ENCODE results near the gene FBXO15. TPM values are rescaled to one million over a fixed set of nuclear protein-coding genes. Genes with fewer than 3 reads are reported as not detected.

FBXO15 gene
- total RNA-seq (1 to 10 TPM in 8 of 9 donors, under 1 TPM in 1; 0.93 to 4.5 (median 2.1) TPM), polyA plus RNA-seq (1 to 10 TPM; 2.5 to 8.7 (median 5.7) TPM)
- long read RNA-seq, donor 1, partial matches to known transcripts = 35 of 61 reads
- long read RNA-seq, donor 1, other reads (novel, unspliced or antisense) = 25 of 61 reads
- long read RNA-seq, donor 2, partial matches to known transcripts = 0 of 1 reads
- long read RNA-seq, donor 2, other reads (novel, unspliced or antisense) = 0 of 1 reads
- long read RNA-seq, donor 3, partial matches to known transcripts = 0 of 1 reads
- long read RNA-seq, donor 3, other reads (novel, unspliced or antisense) = 0 of 1 reads
- long read RNA-seq, donor 4, partial matches to known transcripts = 0 of 2 reads
- long read RNA-seq, donor 4, other reads (novel, unspliced or antisense) = 0 of 2 reads
- long read RNA-seq, donor 5, partial matches to known transcripts = 0 of 4 reads
- long read RNA-seq, donor 5, other reads (novel, unspliced or antisense) = 1 of 4 reads
- long read RNA-seq, donor 6 = 0 reads
- long read RNA-seq, donor 7 = 0 reads
- long read RNA-seq, donor 8 = 0 reads
- long read RNA-seq, donor 9 = 0 reads
- long read RNA-seq, donor 10 = 0 reads

- intact Hi-C loops (cut with DNase I) = no loop called here
- peak within 1 kb of the TSS in 3 of 4 donors; percentile 68 to 76 (median 75) for H3K4me3 ChIP-seq
- TF ChIP-seq POLR2A (IDR thresholded peaks at IDR 0.05) (peak; percentile 28 to 59), CTCF (IDR thresholded peaks at IDR 0.05) (peak in 1 of 6 experiments; percentile 8)
- H3K27ac ChIP-seq = peak within 1 kb of the TSS; percentile 76 to 96 (median 80)
- peaks cover 5 to 24% of the 10 kb centered on the region in 2 donors for H3K4me1 ChIP-seq (replicated peaks in 1 of 2)
- 0 to 1% (median 0%) methylated on average over 16 to 58 of the region's 58 CpGs for whole genome bisulfite sequencing, 4 donors
- DNase-seq = peak; percentile 96 to 98 (median 97)
- no peaks in the 10 kb centered on the region for H3K27me3 ChIP-seq
- no peaks in the 10 kb centered on the region for H3K36me3 ChIP-seq (replicated peaks in 1 of 2)
- no peaks in the 10 kb centered on the region for H3K9me3 ChIP-seq (replicated peaks in 1 of 3)
These were observed at the start of gene FBXO15, which contains the start of gene TIMM21 for GRCh38 chr18:74147779-74148542. FBXO15 (minus strand) TSS chr18:74147834; CDS start chr18:74147785, 49 bp downstream. TIMM21 (plus strand) TSS chr18:74148523; CDS start chr18:74148809, 286 bp downstream.

GRCh38 chr18:74196220-74197119, 48.8 kb upstream of the FBXO15 start:
- Histone ChIP-seq H3K4me3 (peak overlapping the region in 1 of 4 donors; percentile 16), H3K9me3 (replicated peaks in 1 of 3) (no peaks in the 10 kb centered on the region), H3K36me3 (replicated peaks in 1 of 2) (no peaks in the 10 kb centered on the region), H3K4me1 (replicated peaks in 1 of 2) (peaks cover 0 to 4% of the 10 kb centered on the region in 2 donors), H3K27me3 (peaks cover 7% of the 10 kb centered on the region), H3K27ac (no peak overlapping the region)
- TF ChIP-seq CTCF (IDR thresholded peaks at IDR 0.05) (peak; percentile 87 to 95 (median 90)), POLR2A (IDR thresholded peaks at IDR 0.05) (no peak)
- peak in 5 of 7 donors; percentile 26 to 77 (median 40) for DNase-seq
- intact Hi-C loops (cut with DNase I) = loop anchor here (2.0 to 10.0 kb wide), 3 partner anchors 146 to 358 kb away; no protein-coding TSS in a partner anchor
- WGBS, 4 donors = 3 to 8% (median 5%) methylated on average over 9 of the region's 9 CpGs

- no peak for TF ChIP-seq POLR2A (IDR thresholded peaks at IDR 0.05)
- no peak for TF ChIP-seq CTCF (IDR thresholded peaks at IDR 0.05)
- peaks cover 0 to 4% of the 10 kb centered on the region in 2 donors for H3K4me1 ChIP-seq (replicated peaks in 1 of 2)
- H3K4me3 ChIP-seq = no peak overlapping the region
- 32 to 54% (median 52%) methylated on average over 3 of the region's 3 CpGs for WGBS, 4 donors
- DNase-seq = no peak
- H3K9me3 ChIP-seq (replicated peaks in 1 of 3) = no peaks in the 10 kb centered on the region
- no peak overlapping the region for H3K27ac ChIP-seq
- intact Hi-C loops (cut with DNase I) = loop anchor here (5.0 to 10.0 kb wide), 2 partner anchors 353 to 360 kb away; no protein-coding TSS in a partner anchor
- no peaks in the 10 kb centered on the region for H3K36me3 ChIP-seq (replicated peaks in 1 of 2)
- peaks cover 10% of the 10 kb centered on the region for H3K27me3 ChIP-seq
These were observed 47.1 kb upstream of the FBXO15 start for GRCh38 chr18:74194691-74195090.

Data from adrenal gland (tissue), 19 donors.